ENCODE measurements around the gene CUEDC2.

CUEDC2 gene

GRCh38 chr10:102432162-102432950, at the start of gene CUEDC2:
Gene CUEDC2 (minus strand): TSS chr10:102432574. CDS start chr10:102425188, 7,386 bp downstream.
- peak; percentile 92 to 95 for DNase-seq

- no peak for DNase-seq
These were observed 48.0 kb upstream of the CUEDC2 start for GRCh38 chr10:102480396-102480795.

- DNase-seq: no peak
These were observed 47.3 kb upstream of the CUEDC2 start for GRCh38 chr10:102479651-102480050.

- DNase-seq: no peak
These were observed 44.2 kb upstream of the CUEDC2 start for GRCh38 chr10:102476466-102477141.

GRCh38 chr10:102475451-102476040, 43.2 kb upstream of the CUEDC2 start:
- no peak for DNase-seq

- DNase-seq: no peak
These were observed 41.3 kb upstream of the CUEDC2 start for GRCh38 chr10:102473445-102474331.

GRCh38 chr10:102470579-102471546, 38.5 kb upstream of the CUEDC2 start:
- DNase-seq: no peak

- no peak for DNase-seq
These were observed 36.3 kb upstream of the CUEDC2 start for GRCh38 chr10:102468683-102469082.

- no peak for DNase-seq
These were observed 35.6 kb upstream of the CUEDC2 start for GRCh38 chr10:102467971-102468438.

GRCh38 chr10:102467318-102467717, 34.9 kb upstream of the CUEDC2 start:
- no peak for DNase-seq

- no peak for DNase-seq
These were observed 33.1 kb upstream of the CUEDC2 start for GRCh38 chr10:102465466-102465865.

- DNase-seq: no peak
These were observed 31.6 kb upstream of the CUEDC2 start for GRCh38 chr10:102463983-102464382.

- no peak for DNase-seq
These were observed 30.2 kb upstream of the CUEDC2 start for GRCh38 chr10:102462512-102463054.

- peak; percentile 92 to 94 for DNase-seq
These were observed 29.0 kb upstream of the CUEDC2 start for GRCh38 chr10:102461187-102462054.

GRCh38 chr10:102460836-102461186, 28.4 kb upstream of the CUEDC2 start:
- DNase-seq: no peak

GRCh38 chr10:102458656-102459055, 26.3 kb upstream of the CUEDC2 start:
- DNase-seq: no peak

GRCh38 chr10:102457591-102458150, 25.3 kb upstream of the CUEDC2 start:
- DNase-seq: no peak

- no peak for DNase-seq
These were observed 23.6 kb upstream of the CUEDC2 start for GRCh38 chr10:102455893-102456471.
